Umbilical cord (tissue), 2 donors: Measurements from ENCODE around the gene ARFGAP3. TPM values are rescaled to one million over a fixed set of nuclear protein-coding genes. Genes with fewer than 3 reads are reported as not detected.

ENCODE experiments used
- DNase-seq: peaks from one replicate; pipeline ENCODE4 v3.0.0-alpha.2; 2015; ENCODE audit warnings: low spot score
- total RNA-seq: library from RNA; depleted of rRNA; stranded (reverse); fragments of >200 nt; gene quantifications from one replicate; pipeline ENCODE4 v1.2.3, GENCODE V29; 2014; ENCODE audit warnings: low replicate concordance; ENCODE audit not compliant: insufficient read depth

ARFGAP3 gene, protein sequence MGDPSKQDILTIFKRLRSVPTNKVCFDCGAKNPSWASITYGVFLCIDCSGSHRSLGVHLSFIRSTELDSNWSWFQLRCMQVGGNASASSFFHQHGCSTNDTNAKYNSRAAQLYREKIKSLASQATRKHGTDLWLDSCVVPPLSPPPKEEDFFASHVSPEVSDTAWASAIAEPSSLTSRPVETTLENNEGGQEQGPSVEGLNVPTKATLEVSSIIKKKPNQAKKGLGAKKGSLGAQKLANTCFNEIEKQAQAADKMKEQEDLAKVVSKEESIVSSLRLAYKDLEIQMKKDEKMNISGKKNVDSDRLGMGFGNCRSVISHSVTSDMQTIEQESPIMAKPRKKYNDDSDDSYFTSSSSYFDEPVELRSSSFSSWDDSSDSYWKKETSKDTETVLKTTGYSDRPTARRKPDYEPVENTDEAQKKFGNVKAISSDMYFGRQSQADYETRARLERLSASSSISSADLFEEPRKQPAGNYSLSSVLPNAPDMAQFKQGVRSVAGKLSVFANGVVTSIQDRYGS
- 94.6 TPM for total RNA-seq

DNA sequence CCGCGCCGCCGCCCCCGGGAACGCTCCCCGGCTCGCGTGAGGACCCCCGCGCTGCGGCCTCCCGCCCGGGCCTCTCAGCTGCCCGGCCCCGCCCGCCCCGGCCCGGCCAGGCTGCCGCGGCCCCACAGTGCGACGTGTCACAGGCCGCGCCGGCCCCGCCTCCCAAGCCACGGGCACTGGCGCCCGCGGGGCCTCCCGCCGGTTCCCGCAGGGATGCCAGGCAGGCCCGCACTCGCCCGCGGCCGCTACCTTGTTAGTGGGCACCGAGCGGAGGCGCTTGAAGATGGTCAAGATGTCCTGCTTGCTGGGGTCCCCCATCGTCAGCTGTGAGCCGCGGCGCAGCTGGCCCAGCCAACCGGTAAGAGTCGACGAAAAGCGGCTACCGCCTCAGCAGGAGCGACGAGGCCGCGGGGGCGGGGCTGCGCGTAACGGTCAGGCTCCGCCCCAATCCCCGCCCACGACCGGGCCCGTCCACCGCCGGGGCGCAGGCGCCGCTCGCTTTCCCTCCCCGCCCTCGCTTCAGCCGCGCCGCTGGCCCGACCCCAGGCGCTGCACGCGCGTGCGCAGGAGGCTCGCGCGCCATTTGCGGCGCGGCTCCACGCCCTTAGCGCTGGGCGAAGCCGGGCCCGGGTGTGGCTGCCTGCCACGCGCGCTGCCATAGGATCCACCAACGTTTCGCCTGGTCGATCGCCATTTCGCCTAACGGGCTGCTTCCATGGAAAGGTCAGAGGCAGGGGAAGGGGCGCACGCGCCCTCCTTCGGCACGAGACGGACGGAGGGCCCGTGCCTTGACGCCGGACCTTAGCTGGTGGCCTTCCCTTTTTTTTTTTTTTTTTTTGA lies at the start of gene ARFGAP3:
Gene ARFGAP3 (minus strand): TSS at position 409 of the 840 bp plus-strand sequence. CDS start 91 bp downstream, at position 318.
- DNase-seq: peak; percentile 95

DNA sequence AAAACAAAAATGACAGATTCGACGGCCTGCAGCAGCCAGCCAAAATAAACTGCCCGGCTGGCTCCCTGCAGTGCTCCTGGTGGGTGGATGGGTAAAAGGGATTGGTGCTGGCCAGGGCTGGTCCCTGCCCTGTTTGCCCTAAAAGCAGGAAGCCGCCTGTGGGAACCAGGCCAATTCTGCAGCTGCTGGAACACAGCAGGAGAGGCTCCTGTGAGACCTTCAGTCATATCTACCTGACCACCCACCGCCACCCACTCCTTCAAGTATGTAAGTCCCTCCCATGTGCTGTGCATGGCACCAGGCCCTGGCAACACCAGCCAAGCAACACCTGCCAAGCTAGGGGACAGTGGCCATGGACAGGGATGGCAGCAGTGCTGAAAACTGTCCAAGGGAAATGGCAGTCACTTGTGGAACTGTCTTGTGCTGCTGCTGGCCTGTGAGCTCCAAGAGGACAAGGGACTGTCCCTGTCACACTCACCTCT lies 48.7 kb upstream of the ARFGAP3 start:
- DNase-seq: no peak

DNA sequence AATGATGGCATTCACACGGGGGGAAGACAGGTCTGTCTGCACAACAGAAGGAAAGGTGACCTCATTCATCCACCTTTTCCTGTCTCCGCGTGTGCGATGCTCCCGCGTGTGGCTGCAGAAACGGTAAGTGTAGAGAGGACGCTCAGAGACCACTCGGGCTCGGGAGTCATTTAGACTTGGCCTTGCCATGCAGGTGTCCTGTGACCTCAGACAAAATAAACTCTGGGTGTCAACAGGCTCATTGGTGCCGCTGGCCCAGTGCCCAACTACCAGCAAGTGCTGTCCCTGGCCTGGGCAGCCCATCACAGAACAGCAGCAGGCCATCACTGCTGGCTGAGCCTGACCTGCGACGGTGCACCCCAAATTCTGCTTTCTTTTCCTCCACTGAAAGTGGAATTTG lies 48.1 kb upstream of the ARFGAP3 start:
- DNase-seq: no peak

DNA sequence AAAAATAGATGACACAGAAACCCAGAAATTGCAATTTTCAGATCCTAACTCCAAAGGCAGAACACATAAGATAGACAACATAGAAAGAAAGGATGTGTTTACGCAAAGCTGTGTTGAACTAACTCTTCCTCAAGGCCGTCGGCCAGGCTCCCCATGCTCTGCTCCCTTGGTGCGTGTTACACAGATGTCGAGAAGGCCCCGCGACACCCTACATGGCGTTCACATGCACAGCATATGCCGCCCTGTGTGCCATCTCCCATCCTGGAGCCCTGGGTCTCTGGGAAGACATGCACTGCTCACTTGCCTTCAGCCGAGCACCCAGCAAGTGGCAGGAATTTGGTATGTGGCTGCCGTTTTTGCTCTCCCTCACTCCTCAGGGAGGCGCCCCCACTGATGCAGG lies 47.0 kb upstream of the ARFGAP3 start:
- DNase-seq: no peak

DNA sequence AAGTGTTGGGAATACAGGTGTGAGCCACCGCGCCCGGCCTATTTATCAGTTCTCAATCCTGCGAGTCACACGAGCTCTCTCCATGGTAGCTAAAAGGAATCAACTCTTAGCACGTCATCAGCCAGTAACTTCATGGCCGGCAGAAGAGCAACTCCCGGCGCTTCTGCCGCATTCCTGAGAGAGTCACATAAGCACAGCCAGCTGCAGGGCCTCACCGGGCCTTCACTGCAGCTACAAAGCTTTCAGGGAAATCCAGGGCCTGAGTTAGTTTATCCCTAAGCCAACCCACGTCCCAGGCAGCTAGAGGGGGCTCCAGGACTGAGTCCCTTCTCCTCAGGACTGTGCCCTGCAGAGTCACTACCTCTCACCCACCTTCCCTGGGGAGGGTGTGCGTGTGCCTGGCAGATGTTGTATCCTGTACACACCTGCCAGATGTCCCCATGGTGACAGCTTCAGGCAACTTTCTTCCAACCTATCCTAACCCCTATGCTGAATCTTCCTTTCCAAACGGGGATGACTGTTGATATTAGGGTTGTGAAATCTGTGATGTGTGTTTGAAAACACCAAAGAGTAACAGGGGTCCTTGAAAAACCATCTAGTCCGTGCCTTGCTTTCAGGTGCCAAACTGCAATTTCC lies 45.9 kb upstream of the ARFGAP3 start:
- DNase-seq: peak; percentile 96

DNA sequence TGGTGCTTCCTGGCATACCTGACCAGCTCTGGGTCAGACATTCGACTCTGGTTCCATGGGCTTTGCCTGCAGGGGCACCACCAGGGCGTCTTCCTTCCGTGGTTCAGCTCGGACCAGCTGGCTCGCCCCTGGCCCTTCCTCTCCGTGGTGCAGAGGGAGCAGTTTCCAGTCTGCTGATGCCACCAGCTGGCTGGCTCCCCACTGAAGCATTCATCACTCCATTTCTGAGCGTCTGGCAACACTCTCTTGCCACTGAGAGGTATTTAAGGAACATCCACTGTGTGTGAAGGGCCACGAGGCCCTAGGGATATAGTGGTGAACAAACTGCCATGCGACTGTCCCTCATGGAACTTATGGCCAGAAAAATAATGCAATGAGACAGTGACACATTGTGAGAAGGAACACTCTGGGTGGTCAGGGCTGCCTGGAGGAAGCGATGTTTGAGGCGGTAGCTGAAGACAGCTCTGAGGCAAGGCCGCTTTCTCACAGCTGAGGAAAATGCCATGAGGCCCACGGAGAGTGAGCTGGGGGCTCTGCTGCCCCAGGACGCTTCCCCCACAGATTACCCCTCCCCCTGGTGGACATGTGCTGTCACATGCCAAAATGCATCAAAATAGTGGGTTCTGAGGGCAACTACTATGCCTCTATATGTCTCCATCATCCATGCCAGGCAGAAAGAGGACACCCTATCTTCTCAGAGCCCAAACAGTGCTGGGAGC lies 44.9 kb upstream of the ARFGAP3 start:
- DNase-seq: no peak

DNA sequence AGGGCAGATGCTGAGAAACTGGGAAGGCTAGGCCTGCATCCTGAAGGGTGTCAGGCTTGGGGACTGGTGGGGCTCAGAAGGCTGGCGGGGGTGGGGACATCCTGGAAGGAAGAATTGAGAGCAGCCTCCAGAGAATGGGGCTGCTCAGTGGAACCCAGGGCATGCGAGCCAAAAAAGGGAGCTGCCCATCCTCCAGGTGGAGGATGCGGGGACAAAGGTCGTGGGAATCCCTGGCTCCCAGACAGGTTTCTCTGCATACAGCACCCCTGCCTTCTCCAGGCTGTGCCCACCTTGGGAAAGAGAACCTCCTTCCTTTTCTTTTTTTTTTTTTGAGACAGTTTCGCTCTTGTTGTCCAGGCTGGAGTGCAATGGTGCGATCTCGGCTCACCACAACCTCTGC lies 40.9 kb upstream of the ARFGAP3 start:
- DNase-seq: no peak

DNA sequence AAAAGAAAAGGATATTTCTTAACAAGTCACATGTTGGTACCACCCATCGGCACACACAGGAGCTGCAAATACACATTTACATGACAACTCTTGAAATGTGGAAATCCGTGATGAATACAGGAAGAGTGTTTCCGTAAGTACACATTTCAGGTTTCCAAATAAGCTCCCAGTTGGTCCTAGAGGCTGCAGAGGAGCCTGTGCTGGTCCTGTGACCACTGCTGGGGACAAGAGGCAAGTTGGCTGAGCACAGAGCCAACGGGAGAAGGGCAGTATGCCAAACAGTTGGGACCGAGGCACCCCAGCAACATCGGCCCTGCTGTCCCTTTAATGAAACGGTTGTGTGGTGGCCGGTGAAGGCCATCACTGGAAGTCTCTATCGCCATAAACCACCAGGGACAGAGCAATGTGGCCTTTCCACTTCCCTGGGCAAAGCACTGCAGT lies 38.5 kb upstream of the ARFGAP3 start:
- no peak for DNase-seq

DNA sequence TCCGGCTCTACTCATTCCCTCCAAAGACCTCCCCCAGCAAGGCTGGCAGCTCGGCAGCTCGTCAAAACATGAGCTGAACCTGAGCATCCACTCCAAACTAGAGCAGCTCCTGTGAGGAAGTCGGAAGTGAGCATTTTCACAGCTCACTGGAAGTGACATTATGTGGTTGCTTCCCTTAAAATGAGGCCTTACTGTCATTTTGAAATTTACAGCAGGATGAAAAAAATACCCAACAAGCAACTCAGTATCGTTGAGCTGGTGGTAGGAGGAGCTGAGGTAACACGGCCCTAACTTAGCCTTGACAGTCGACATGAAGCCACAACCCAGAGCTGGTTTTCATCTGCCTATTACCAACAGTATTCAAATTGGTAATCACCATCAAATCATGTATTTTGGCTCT lies 38.0 kb upstream of the ARFGAP3 start:
- peak; percentile 63 for DNase-seq

DNA sequence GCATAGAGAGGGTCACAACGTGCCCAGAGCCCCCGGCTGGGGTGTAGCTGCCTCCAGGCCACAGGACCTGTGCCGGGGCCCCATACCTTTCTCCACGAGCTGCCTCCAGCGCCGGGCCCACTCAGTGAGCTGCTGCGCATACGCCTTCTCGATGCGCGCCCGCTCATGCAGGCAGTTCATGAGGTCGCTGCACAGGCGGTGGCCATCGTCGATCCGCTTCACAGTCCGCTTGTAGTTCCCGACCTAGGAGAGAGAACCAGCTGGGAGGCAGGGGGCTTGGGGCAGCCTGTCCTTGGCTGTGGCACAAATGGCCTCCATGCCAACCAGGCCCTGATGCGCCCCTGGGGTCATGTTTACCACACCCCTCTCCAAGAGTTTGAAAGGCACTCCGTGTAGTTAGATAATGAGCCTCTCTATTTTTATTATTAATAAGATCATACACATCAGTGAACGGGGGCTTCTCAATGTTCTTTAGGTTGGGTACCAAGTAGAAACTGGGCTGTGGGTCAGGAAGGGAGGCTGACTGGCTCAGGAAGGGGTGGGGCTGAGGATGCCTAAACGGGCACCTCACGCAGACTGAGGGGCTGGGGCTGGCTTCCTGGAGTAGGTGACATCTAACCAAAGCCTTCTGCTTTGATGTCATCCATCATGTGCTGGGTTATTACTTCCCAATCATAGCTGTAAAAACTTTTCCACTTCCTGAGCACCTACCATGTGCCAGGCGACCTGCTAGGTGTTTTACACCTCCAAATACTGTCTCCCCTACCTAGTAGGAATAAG lies 36.5 kb upstream of the ARFGAP3 start:
- no peak for DNase-seq

DNA sequence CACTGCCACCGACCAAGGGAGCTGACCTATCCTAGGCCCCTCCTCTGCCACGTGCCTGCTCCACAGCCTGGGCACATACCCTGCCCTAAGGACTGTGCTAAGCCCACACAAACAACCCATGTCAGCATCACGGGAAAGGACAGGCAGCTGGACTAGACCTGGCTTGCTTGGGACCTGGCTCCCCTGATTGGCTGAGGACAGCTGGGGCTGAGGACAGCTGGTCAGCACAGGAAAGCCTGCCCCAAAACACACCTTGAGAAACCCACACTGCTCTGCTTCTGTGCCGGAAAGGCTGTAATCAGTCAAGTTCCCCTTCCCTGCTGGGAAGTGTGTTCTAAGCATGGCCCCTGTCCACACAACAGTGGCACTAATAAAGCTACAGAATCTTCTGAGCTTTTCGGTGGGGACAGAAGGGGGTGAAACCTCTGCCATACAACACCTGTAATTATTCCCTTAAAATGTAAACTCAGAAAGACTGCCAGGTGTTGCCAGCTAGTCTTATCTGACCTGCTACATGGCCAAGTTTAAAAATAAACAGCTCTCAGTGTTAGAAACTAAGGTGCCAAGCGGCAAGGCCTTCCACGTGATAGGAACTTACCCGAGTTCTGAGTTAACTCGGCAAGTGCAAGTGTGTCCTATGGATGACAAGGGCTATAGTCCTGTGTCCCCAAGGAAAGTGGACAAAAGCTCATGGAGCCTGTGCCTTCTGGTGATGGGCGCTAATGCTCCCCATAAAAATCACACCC lies 35.7 kb upstream of the ARFGAP3 start:
- DNase-seq: no peak

DNA sequence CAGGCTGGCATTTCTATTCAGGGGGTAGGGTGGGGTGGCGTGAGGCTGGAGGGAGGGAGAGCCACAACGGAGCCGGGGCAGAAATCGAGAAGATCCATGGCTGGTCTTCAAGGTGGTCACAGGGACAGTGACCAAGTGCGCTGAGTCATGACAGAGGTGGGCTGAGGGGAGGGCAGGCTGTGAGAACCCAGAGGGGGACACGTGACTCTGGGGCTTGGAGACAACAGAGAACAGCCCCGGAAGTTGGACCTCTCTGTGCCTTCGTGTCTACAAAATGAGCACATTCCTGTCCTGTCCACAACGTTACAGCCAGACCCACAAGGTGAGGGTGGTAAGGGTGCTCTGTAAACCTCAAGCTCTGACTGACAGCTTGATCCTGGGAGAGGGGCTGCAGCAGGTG lies 35.1 kb upstream of the ARFGAP3 start:
- DNase-seq: no peak

DNA sequence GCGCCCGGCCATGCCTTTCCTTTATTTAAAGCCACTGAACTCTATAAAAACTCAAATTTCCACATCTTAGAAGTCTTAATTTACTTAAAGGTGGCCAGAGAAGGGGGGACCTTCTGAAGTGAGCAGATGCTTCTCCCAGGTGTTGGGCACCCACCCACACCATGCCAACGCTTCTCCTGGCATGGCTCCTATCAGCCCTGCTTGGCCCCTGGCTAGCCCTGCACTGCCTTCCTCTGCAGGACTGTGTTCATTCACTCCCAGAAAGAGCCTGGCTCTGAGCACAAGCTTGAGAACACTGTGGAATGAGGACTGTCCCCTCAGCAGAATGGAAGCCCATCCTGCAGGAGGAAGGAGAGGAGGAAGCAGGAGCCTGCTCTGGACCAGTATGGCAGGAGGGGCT lies 34.6 kb upstream of the ARFGAP3 start:
- DNase-seq: no peak

DNA sequence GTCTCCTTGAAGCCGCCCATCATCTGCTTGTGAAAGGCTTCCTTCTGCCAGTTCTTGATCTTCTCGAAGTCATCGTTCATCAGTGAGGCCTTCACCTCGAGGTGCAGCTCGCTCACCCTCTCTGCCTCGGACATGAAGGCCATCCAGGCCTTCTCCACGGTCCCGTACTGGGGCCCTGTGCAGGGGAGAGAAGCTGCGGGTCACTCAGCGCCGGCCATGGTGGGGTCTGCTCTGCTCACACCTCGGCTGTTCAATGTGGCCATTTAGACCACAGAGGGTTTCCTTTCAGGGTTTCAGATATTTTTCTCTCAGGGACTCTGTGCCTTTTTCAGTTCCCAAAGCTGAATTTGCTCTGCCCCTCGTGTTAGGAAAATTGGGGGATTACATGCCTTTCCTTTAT lies 33.9 kb upstream of the ARFGAP3 start:
- DNase-seq: no peak

DNA sequence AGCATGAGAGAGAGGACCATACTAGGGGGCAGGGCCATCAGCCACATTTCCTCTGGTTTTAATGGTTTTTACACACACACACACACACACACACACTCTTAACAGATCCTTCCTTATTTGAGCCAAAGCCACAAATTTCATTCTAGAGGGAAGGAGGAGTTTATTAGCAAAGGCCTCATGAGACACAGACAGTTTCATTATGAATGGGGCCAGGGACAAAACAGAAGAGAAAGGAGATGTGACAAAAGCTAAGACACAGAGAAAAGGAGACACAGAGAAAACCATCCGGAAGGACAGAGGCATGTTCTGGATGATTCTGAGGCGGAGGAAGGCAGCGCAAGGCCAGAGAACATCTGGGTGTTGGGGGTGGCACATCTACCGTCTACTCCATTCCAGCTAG lies 32.2 kb upstream of the ARFGAP3 start:
- DNase-seq: peak; percentile 59

DNA sequence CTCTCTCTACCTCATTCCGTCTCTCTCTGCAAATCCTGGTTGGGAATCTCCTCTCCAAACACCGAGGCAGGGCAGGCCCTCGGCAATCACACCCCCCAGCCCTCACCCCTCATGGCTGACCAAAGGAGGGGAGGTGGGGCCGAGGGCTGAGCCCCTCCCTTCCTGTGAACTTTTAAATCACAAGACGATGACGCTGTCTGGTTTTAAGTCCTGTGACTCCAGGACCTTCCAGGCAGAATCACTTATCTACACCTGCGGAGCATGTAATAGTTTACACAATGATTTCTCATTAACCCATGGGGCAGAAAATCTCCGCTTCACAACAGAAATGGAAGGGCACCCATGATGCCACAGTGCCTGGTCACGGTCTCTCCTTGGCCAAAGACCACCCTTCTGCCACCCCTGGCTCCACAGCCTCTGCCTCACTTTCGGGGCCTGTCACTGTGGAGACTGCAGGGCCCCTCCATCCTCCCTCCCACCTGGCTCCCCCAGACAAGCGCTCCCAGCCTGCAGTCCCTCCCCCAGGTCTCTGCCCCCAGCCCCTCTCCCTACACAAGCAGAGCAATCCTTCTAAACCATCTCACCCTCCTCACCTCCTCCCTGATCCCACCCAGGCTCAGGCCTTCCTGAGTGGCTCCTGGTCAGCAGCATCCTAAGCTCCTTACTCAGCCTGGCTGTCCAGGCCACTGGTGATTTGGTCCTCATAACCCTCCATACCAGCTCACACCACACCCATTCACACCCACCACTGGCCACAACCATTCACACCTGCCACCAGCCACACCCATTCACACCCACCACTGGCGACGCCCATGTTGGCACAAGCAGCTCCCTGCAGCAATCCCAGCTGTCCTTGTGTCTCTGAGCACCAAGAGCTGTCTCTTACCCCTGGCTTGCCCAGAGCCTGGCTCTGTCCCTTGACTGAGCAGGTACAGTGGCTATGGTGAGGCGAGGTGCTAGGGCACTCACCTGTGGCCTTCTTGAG lies 30.7 kb upstream of the ARFGAP3 start:
- no peak for DNase-seq

DNA sequence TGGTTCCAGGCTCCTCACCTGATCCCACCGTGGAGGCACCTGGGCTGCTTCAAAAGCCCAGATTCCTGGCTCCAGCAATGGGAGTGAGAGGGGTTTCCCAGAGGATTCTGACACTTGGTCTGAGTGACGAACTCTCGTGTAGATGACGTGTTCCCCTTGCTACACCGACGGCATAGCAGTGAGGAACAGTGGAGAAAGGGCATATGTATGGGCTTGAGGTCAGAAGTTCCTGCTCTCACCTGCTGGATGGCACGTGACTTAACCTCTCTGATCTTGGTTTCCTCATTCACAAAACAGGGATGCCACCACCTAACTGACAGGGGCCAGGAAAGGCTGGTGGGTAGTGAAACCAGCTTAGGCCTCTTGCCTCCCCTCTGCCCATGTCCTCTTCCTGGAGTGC lies 30.0 kb upstream of the ARFGAP3 start:
- DNase-seq: no peak

DNA sequence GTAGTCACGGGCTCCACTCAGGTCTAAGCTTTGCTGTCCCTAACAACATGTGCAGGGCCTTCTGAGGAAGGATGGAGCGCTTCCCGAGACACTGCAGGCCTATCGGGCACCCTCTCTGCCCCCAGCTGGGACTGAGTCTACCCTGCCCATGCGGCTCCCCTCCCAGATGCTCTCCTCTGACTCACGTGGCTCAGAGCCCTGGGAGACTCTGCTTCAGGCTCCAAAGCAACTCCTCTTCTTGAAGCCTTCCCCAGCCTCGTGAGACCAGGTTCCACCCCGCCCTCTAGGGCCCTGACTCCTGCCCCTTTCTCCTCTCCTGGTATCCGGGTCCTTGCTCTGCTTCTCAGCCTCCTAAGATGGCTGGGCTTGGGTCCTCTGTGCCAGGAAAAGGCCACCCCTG lies 28.4 kb upstream of the ARFGAP3 start:
- DNase-seq: no peak
